WTC11 (cell line): ENCODE measurements around the gene APPBP2. TPM values are rescaled to one million over a fixed set of nuclear protein-coding genes. Genes with fewer than 3 reads are reported as not detected.

Experiments used
- ATAC-seq: fragments of 200-7000 bp; cut with Tn5 transposase; 2 replicates; pipeline ENCODE4 v1.10.0; 2021; ENCODE audit warnings: mild to moderate bottlenecking, moderate library complexity
- CTCF ChIA-PET: fragments of 300-600 bp; sonication (Branson Sonifier 250); formaldehyde crosslinking; loops from one replicate; lab custom pipeline; 2021; ENCODE audit warnings: antibody characterized with exemption; lab: Charles Lee
- POLR2A ChIA-PET: fragments of 350-600 bp; sonication (Branson Sonifier 250); formaldehyde crosslinking; loops from one replicate; lab custom pipeline; 2021; ENCODE audit warnings: antibody characterized with exemption; lab: Charles Lee
- DNase-seq: peaks from one replicate; pipeline ENCODE4 v3.0.0; 2021; ENCODE audit warnings: low spot score
- H3K27ac Mint-ChIP-seq: 2 replicates; pipeline ENCODE4 v1.8.0; 2021; ENCODE audit warnings: mixed read lengths
- H3K27me3 Mint-ChIP-seq: 2 replicates; pipeline ENCODE4 v1.8.0; 2021; ENCODE audit warnings: low read depth, mild to moderate bottlenecking, moderate library complexity, mixed read lengths
- H3K36me3 Mint-ChIP-seq: 2 replicates; pipeline ENCODE4 v1.8.0; 2021; ENCODE audit warnings: mixed read lengths
- H3K4me1 Mint-ChIP-seq: 2 replicates; pipeline ENCODE4 v1.8.0; 2022; ENCODE audit warnings: mixed read lengths
- H3K4me3 Mint-ChIP-seq: 2 replicates; pipeline ENCODE4 v1.8.0; 2021; ENCODE audit warnings: mild to moderate bottlenecking, moderate library complexity, mixed read lengths
- H3K9me3 Mint-ChIP-seq: 2 replicates; pipeline ENCODE4 v1.8.0; 2021; ENCODE audit warnings: mixed read lengths
- CBFB ChIP-seq: sonication (generic); formaldehyde crosslinking; IDR thresholded peaks from 2 replicates; pipeline ENCODE4 v1.8.1; 2022; ENCODE audit warnings: mild to moderate bottlenecking, low read depth, missing genetic modification reagents
- ELF4 ChIP-seq: sonication (generic); formaldehyde crosslinking; IDR thresholded peaks from 2 replicates; pipeline ENCODE4 v1.8.1; 2022; ENCODE audit warnings: low read depth, mild to moderate bottlenecking, moderate library complexity, missing genetic modification reagents
- FOXJ3 ChIP-seq: sonication (generic); formaldehyde crosslinking; IDR thresholded peaks from 2 replicates; pipeline ENCODE4 v1.9.0; 2021; ENCODE audit warnings: missing genetic modification reagents, mild to moderate bottlenecking, borderline replicate concordance
- FOXK1 ChIP-seq: sonication (generic); formaldehyde crosslinking; IDR thresholded peaks from 2 replicates; pipeline ENCODE4 v1.8.0; 2022; ENCODE audit warnings: mild to moderate bottlenecking, moderate library complexity, missing genetic modification reagents
- KAT7 ChIP-seq: sonication (generic); formaldehyde crosslinking; IDR thresholded peaks from 2 replicates; pipeline ENCODE4 v1.8.1; 2023; ENCODE audit warnings: missing genetic modification reagents, mild to moderate bottlenecking, borderline replicate concordance
- NR3C1 ChIP-seq: sonication (generic); formaldehyde crosslinking; conservative IDR thresholded peaks from 2 replicates; pipeline ENCODE4 v1.8.1; 2023; ENCODE audit warnings: low read depth, mild to moderate bottlenecking, missing genetic modification reagents
- RORB ChIP-seq: fragments of 250-450 bp; sonication (Bioruptor Pico); IDR thresholded peaks from 2 replicates; pipeline ENCODE4 v1.9.0; 2021; ENCODE audit warnings: mild to moderate bottlenecking
- SP1 ChIP-seq: sonication (generic); formaldehyde crosslinking; conservative IDR thresholded peaks from 2 replicates; pipeline ENCODE4 v1.8.1; 2022; ENCODE audit warnings: missing genetic modification reagents
- TCF7 ChIP-seq: sonication (generic); formaldehyde crosslinking; IDR thresholded peaks from 2 replicates; pipeline ENCODE4 v1.8.0; 2022; ENCODE audit warnings: mild to moderate bottlenecking, low read depth, missing genetic modification reagents, moderate library complexity
- TEAD4 ChIP-seq: sonication (generic); formaldehyde crosslinking; IDR thresholded peaks from 2 replicates; pipeline ENCODE4 v1.8.0; 2022; ENCODE audit warnings: mild to moderate bottlenecking, missing genetic modification reagents
- ZNF121 ChIP-seq: sonication (generic); formaldehyde crosslinking; IDR thresholded peaks from 2 replicates; pipeline ENCODE4 v1.8.0; 2023; ENCODE audit warnings: missing genetic modification reagents
- ZNF671 ChIP-seq: fragments of 250-450 bp; sonication (Bioruptor Pico); IDR thresholded peaks from 2 replicates; pipeline ENCODE4 v1.8.0; 2021; ENCODE audit warnings: mild to moderate bottlenecking
- total RNA-seq: library from RNA; stranded (reverse); gene quantifications from 3 replicates; pipeline ENCODE4 v1.2.3, GENCODE V29; 2021
- TF ChIP-seq, protein P1 (sequence below): fragments of 250-450 bp; sonication (Bioruptor Pico); IDR thresholded peaks from 2 replicates; pipeline ENCODE4 v2.1.2; 2022; ENCODE audit warnings: mild to moderate bottlenecking, moderate library complexity
- TF ChIP-seq, protein P2 (sequence below): sonication (generic); formaldehyde crosslinking; IDR thresholded peaks from 2 replicates; pipeline ENCODE4 v1.8.1; 2023; ENCODE audit warnings: mild to moderate bottlenecking, missing genetic modification reagents, moderate library complexity
- TF ChIP-seq, protein P3 (sequence below): sonication (generic); formaldehyde crosslinking; IDR thresholded peaks from 2 replicates; pipeline ENCODE4 v1.8.1; 2023; ENCODE audit warnings: mild to moderate bottlenecking, moderate library complexity, missing genetic modification reagents
- TF ChIP-seq, protein P4 (sequence below): sonication (generic); formaldehyde crosslinking; IDR thresholded peaks from 2 replicates; pipeline ENCODE4 v1.8.1; 2023; ENCODE audit warnings: mild to moderate bottlenecking, missing genetic modification reagents
- TF ChIP-seq, protein P5 (sequence below): fragments of 200-600 bp; IDR thresholded peaks from 2 replicates; pipeline ENCODE4 v1.8.0; 2022; ENCODE audit warnings: antibody characterized with exemption
- TF ChIP-seq, protein P6 (sequence below): sonication (generic); formaldehyde crosslinking; IDR thresholded peaks from 2 replicates; pipeline ENCODE4 v1.8.1; 2023; ENCODE audit warnings: mild to moderate bottlenecking, missing genetic modification reagents, borderline replicate concordance

APPBP2 gene
- total RNA-seq, 1 experiment from 2014 or later, result 15.3 TPM

DNA sequence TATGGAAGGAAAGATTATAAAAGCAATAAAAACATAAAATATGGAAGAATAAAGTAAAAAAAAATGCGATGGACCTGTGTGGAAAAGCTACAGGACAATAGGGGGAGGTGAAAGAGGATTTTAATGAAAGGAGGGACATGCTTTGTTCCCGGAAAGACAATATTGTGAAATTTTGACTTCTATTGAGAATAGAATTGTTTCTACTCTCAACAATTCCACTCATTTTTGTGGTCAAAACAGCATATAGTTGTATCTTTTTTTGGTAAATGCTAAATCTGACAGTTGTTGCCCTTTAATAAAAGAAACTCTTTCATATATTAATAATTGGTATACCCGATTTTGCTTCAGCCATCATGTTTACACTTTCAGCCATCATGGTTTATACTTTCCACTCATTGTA lies 22.9 kb upstream of the APPBP2 start:
- peaks cover 6% of the 10 kb centered on the region; the same call in 1 of the 2 replicates for H3K27me3 Mint-ChIP-seq
- no peak for TF ChIP-seq KAT7
- no peak for TF ChIP-seq ELF4 (CRISPR knock-in tag)
- TF ChIP-seq, protein P1, sequence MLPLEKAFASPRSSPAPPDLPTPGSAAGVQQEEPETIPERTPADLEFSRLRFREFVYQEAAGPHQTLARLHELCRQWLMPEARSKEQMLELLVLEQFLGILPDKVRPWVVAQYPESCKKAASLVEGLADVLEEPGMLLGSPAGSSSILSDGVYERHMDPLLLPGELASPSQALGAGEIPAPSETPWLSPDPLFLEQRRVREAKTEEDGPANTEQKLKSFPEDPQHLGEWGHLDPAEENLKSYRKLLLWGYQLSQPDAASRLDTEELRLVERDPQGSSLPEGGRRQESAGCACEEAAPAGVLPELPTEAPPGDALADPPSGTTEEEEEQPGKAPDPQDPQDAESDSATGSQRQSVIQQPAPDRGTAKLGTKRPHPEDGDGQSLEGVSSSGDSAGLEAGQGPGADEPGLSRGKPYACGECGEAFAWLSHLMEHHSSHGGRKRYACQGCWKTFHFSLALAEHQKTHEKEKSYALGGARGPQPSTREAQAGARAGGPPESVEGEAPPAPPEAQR (CRISPR knock-in tag), result no peak
- no peak for TF ChIP-seq NR3C1
- TF ChIP-seq, protein P2, sequence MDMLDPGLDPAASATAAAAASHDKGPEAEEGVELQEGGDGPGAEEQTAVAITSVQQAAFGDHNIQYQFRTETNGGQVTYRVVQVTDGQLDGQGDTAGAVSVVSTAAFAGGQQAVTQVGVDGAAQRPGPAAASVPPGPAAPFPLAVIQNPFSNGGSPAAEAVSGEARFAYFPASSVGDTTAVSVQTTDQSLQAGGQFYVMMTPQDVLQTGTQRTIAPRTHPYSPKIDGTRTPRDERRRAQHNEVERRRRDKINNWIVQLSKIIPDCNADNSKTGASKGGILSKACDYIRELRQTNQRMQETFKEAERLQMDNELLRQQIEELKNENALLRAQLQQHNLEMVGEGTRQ (CRISPR knock-in tag), result no peak
- TF ChIP-seq ZNF671, result no peak
- no peak for TF ChIP-seq TCF7 (CRISPR knock-in tag)
- TF ChIP-seq, protein P3, sequence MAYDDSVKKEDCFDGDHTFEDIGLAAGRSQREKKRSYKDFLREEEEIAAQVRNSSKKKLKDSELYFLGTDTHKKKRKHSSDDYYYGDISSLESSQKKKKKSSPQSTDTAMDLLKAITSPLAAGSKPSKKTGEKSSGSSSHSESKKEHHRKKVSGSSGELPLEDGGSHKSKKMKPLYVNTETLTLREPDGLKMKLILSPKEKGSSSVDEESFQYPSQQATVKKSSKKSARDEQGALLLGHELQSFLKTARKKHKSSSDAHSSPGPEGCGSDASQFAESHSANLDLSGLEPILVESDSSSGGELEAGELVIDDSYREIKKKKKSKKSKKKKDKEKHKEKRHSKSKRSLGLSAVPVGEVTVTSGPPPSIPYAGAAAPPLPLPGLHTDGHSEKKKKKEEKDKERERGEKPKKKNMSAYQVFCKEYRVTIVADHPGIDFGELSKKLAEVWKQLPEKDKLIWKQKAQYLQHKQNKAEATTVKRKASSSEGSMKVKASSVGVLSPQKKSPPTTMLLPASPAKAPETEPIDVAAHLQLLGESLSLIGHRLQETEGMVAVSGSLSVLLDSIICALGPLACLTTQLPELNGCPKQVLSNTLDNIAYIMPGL, result no peak
- TF ChIP-seq, all 79 proteins: peak for 0
- no peak for DNase-seq
- ChIA-PET CTCF (interaction anchor here (1.7 kb wide), 1 partner anchor 21 kb away, joined by 5 read pairs; no protein-coding TSS in a partner anchor), POLR2A (no interaction called here)
- Mint-ChIP-seq H3K9me3 (peaks cover 12% of the 10 kb centered on the region), H3K27ac (no peak overlapping the region), H3K4me3 (no peak overlapping the region), H3K4me1 (peaks cover 7% of the 10 kb centered on the region), H3K36me3 (peaks cover 11% of the 10 kb centered on the region)
- no peak for ATAC-seq

DNA sequence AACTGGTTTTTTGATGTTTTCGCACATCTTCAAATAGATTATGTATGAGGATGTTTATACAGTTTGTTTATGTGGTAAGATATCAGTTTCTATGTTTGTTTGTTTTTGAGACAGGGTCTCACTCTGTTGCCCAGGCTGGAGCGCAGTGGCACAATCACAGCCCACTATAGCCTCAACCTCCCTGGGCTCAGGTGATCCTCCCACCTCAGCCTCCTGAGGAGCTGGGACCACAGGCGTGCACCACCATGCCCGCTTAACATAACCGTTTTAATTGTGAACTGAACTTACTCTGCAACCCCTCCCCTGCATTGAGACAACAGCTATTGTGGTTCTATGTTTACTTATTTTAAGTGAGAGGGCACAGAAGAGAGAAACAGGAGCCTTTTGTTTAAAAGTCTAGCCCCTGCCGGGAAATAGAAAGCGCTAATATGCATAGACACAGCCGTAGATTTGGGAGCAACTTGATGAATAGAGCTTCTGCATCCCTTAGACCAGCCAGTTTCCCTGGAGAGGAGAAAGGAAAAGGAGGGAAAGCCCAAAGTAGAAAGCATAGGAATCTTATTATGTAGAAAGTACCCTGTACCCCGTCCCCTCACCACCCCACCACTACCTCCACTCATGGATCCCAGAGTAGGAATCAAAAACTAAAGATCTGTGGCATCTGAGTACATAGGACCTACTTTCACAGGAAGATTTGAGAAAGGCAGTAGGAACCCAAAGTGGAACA lies 19.6 kb upstream of the APPBP2 start:
- Mint-ChIP-seq H3K27me3 (0 out of 2 replicates have a peak, but pooled peaks cover 3% of the 10 kb centered on the region), H3K36me3 (no peaks in the 10 kb centered on the region; the same call in 1 of the 2 replicates), H3K9me3 (no peaks in the 10 kb centered on the region), H3K4me3 (no peak overlapping the region), H3K27ac (peak overlapping the region; percentile 28; the same call in 1 of the 2 replicates), H3K4me1 (peaks cover 7% of the 10 kb centered on the region)
- no peak; the same call in 1 of the 2 replicates for ATAC-seq
- CTCF ChIA-PET, result interaction anchor here (1.1 to 1.3 kb wide), 2 partner anchors 24 kb away, joined by 3 read pairs; no protein-coding TSS in a partner anchor
- no peak for TF ChIP-seq TEAD4 (CRISPR knock-in tag)
- peak; percentile 27; the same call in 1 of the 2 replicates for TF ChIP-seq FOXK1 (CRISPR knock-in tag)
- no peak for TF ChIP-seq RORB
- peak; percentile 83 for TF ChIP-seq ZNF121
- no peak for TF ChIP-seq SP1 (CRISPR knock-in tag)
- TF ChIP-seq, protein P4, sequence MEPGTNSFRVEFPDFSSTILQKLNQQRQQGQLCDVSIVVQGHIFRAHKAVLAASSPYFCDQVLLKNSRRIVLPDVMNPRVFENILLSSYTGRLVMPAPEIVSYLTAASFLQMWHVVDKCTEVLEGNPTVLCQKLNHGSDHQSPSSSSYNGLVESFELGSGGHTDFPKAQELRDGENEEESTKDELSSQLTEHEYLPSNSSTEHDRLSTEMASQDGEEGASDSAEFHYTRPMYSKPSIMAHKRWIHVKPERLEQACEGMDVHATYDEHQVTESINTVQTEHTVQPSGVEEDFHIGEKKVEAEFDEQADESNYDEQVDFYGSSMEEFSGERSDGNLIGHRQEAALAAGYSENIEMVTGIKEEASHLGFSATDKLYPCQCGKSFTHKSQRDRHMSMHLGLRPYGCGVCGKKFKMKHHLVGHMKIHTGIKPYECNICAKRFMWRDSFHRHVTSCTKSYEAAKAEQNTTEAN (CRISPR knock-in tag), result no peak
- TF ChIP-seq, protein P5, sequence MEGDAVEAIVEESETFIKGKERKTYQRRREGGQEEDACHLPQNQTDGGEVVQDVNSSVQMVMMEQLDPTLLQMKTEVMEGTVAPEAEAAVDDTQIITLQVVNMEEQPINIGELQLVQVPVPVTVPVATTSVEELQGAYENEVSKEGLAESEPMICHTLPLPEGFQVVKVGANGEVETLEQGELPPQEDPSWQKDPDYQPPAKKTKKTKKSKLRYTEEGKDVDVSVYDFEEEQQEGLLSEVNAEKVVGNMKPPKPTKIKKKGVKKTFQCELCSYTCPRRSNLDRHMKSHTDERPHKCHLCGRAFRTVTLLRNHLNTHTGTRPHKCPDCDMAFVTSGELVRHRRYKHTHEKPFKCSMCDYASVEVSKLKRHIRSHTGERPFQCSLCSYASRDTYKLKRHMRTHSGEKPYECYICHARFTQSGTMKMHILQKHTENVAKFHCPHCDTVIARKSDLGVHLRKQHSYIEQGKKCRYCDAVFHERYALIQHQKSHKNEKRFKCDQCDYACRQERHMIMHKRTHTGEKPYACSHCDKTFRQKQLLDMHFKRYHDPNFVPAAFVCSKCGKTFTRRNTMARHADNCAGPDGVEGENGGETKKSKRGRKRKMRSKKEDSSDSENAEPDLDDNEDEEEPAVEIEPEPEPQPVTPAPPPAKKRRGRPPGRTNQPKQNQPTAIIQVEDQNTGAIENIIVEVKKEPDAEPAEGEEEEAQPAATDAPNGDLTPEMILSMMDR, result no peak
- TF ChIP-seq FOXJ3 (CRISPR knock-in tag), result no peak
- TF ChIP-seq CBFB, result no peak
- TF ChIP-seq, protein P6, sequence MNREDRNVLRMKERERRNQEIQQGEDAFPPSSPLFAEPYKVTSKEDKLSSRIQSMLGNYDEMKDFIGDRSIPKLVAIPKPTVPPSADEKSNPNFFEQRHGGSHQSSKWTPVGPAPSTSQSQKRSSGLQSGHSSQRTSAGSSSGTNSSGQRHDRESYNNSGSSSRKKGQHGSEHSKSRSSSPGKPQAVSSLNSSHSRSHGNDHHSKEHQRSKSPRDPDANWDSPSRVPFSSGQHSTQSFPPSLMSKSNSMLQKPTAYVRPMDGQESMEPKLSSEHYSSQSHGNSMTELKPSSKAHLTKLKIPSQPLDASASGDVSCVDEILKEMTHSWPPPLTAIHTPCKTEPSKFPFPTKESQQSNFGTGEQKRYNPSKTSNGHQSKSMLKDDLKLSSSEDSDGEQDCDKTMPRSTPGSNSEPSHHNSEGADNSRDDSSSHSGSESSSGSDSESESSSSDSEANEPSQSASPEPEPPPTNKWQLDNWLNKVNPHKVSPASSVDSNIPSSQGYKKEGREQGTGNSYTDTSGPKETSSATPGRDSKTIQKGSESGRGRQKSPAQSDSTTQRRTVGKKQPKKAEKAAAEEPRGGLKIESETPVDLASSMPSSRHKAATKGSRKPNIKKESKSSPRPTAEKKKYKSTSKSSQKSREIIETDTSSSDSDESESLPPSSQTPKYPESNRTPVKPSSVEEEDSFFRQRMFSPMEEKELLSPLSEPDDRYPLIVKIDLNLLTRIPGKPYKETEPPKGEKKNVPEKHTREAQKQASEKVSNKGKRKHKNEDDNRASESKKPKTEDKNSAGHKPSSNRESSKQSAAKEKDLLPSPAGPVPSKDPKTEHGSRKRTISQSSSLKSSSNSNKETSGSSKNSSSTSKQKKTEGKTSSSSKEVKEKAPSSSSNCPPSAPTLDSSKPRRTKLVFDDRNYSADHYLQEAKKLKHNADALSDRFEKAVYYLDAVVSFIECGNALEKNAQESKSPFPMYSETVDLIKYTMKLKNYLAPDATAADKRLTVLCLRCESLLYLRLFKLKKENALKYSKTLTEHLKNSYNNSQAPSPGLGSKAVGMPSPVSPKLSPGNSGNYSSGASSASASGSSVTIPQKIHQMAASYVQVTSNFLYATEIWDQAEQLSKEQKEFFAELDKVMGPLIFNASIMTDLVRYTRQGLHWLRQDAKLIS (CRISPR knock-in tag), result no peak
- DNase-seq, result no peak
- POLR2A ChIA-PET, result no interaction called here
